Measurements from ENCODE around the gene C3orf18.

DNA sequence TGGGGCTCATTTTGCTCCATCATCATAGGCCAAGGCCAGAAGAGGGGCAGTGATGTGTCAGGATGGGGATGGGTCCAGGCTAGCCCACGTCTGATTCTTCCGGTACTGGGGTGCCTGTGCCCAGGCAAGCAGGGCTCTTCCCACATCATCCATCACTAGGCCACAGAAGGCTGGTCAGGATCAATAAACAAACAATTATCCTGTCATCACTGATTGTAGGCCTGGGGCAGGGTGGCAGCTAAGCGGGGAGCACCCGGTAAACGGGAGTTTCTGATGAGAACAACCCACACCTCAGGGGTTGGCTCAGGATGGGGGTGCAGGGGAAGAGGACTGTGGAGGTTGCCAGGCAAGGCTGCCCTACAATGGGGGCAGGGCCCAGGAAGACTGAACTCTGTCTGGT is 46.0 kb downstream of the C3orf18 start:
- TF ChIP-seq, protein P1, sequence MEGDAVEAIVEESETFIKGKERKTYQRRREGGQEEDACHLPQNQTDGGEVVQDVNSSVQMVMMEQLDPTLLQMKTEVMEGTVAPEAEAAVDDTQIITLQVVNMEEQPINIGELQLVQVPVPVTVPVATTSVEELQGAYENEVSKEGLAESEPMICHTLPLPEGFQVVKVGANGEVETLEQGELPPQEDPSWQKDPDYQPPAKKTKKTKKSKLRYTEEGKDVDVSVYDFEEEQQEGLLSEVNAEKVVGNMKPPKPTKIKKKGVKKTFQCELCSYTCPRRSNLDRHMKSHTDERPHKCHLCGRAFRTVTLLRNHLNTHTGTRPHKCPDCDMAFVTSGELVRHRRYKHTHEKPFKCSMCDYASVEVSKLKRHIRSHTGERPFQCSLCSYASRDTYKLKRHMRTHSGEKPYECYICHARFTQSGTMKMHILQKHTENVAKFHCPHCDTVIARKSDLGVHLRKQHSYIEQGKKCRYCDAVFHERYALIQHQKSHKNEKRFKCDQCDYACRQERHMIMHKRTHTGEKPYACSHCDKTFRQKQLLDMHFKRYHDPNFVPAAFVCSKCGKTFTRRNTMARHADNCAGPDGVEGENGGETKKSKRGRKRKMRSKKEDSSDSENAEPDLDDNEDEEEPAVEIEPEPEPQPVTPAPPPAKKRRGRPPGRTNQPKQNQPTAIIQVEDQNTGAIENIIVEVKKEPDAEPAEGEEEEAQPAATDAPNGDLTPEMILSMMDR (IDR thresholded peaks at IDR 0.05; ENCODE audit: low read depth, low read length), result no peak
- TF ChIP-seq POLR2A (IDR thresholded peaks at IDR 0.05; ENCODE audit: extremely low read depth, insufficient read length), result no peak

Measured in NB4 (cell line).